ENCODE results near the gene RRAGA.
"Not testable (repeated sequence)": the region's sequence is repeated elsewhere in the genome, so short reads cannot be mapped to it uniquely, and the experiment has no call there.

Gene RRAGA

DNA sequence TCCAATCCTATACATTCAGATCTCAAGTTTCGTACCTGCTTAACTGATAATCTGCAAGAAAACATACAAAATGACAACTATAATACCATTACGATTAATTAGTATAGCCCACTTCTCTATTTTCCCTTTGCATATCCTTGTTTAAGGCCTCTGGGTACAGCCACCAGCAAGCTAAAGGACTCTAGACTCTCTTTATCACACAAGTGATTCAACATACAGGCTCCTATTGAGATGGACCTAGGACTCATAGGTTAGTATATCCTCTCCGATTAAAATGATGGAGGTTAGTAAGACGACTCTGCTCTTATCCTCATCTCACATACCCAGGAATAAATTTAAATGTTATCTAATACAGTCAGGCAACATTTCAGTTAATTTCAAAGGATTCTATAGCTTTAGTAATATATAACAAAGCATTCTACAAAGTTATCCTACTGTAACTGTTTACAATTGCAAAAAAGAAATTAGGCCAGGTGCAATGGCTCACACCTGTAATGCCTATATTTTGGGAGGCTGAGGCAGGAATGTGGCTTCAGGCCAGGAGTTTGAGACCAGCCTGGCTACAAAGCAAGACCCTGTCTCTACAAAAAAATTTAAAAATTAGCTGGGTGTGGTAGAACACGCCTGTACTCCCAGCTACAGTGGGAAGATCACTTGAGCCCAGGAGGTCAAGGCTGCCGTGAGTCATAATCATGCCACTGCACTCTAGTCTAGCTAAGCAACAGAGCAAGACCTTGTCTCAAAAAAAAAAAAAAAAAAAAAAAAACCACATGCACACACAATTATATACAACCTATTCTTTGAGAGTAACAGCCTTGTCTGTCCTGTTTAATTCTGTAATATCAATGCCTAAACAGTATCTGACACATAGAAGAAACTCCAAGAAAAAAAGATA lies 38.1 kb downstream of the RRAGA start:
- no peak for DNase-seq

DNA sequence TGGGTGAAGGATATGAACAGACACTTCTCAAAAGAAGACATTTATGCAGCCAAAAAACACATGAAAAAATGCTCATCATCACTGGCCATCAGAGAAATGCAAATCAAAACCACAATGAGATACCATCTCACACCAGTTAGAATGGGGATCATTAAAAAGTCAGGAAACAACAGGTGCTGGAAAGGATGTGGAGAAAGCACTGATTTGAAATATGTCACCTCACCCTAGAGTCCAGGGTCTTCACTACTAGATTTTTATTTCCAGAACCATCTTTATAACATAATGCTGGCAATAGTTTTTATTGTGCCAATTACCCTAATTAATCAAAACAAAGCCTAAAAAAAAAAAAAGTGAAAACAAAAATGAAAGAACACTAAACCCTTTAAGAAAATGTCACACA lies 48.2 kb downstream of the RRAGA start:
- not testable (repeated sequence) for DNase-seq

All from activated naive CD4-positive, alpha-beta T cell treated with anti-CD3 and anti-CD28 coated beads, Interleukin-2, amount 50 U/mL, for 16 hours (primary cell).